Smooth muscle cell (in vitro differentiated cells): Measurements from ENCODE around the gene KMT5C. TPM values are rescaled to one million over a fixed set of nuclear protein-coding genes. Genes with fewer than 3 reads are reported as not detected.

Experiments
- DNase-seq: peaks from one replicate; lab custom pipeline; 2025; ENCODE audit not compliant: unreplicated experiment; lab: John Stamatoyannopoulos, UW
- H2AFZ ChIP-seq: fragments of 200-600 bp; sonication (generic); 2 replicates; pipeline ENCODE4 v1.6.0; 2016; ENCODE audit warnings: antibody characterized with exemption, low read depth, mild to moderate bottlenecking
- H3F3A ChIP-seq: fragments of 200-600 bp; sonication (generic); 2 replicates; pipeline ENCODE4 v1.6.0; 2017; ENCODE audit warnings: antibody characterized with exemption, low read depth
- H3K27ac ChIP-seq: fragments of 200-600 bp; sonication (generic); 2 replicates; pipeline ENCODE4 v1.5.1; 2016; ENCODE audit warnings: low read depth, mild to moderate bottlenecking
- H3K27me3 ChIP-seq: fragments of 200-600 bp; sonication (generic); 2 replicates; pipeline ENCODE4 v1.6.1; 2016; ENCODE audit warnings: low read depth, mild to moderate bottlenecking
- H3K36me3 ChIP-seq: fragments of 200-600 bp; sonication (generic); 2 replicates; pipeline ENCODE4 v1.5.1; 2016; ENCODE audit warnings: low read depth
- H3K4me1 ChIP-seq: fragments of 200-600 bp; sonication (generic); 2 replicates; pipeline ENCODE4 v1.5.1; 2016; ENCODE audit warnings: low read depth
- H3K4me2 ChIP-seq: fragments of 200-600 bp; sonication (generic); 2 replicates; pipeline ENCODE4 v1.6.0; 2016; ENCODE audit warnings: mild to moderate bottlenecking
- H3K4me3 ChIP-seq: fragments of 200-600 bp; sonication (generic); 2 replicates; pipeline ENCODE4 v1.5.1; 2016; ENCODE audit warnings: mild to moderate bottlenecking
- H3K79me2 ChIP-seq: fragments of 200-600 bp; sonication (generic); 2 replicates; pipeline ENCODE4 v1.6.0; 2016; ENCODE audit warnings: low read depth, mild to moderate bottlenecking
- H3K9ac ChIP-seq: fragments of 200-600 bp; sonication (generic); 2 replicates; pipeline ENCODE4 v1.6.0; 2016; ENCODE audit warnings: low read depth
- H3K9me3 ChIP-seq: fragments of 200-600 bp; sonication (generic); replicated peaks from 2 replicates; pipeline ENCODE4 v1.5.1; 2016; ENCODE audit warnings: low read depth
- H4K20me1 ChIP-seq: fragments of 200-600 bp; sonication (generic); 2 replicates; pipeline ENCODE4 v1.6.0; 2016; ENCODE audit warnings: low read depth
- WGBS: methylation state at CpG from one replicate; pipeline ENCODE4 v1.1.7; 2016; ENCODE audit warnings: low lambda C conversion rate; 5-methylcytosine and 5-hydroxymethylcytosine counted together
- polyA plus RNA-seq: library from polyadenylated mRNA; unstranded; fragments of >200 nt; fragmentation: Nextera tagmentation; extraction: Ambion mirVana; gene quantifications from 2 replicates; pipeline ENCODE4 v1.2.1, GENCODE V29; 2016
- total RNA-seq: library from RNA; depleted of rRNA; stranded (reverse); fragments of >200 nt; gene quantifications from 2 replicates; pipeline ENCODE4 v1.2.3, GENCODE V29; 2014
- TF ChIP-seq, protein P1 (sequence below): fragments of 200-600 bp; sonication (generic); IDR thresholded peaks from 2 replicates; pipeline ENCODE4 v1.5.1; 2017; ENCODE audit warnings: borderline replicate concordance, mild to moderate bottlenecking, antibody characterized with exemption; ENCODE audit not compliant: insufficient read depth, poor library complexity, severe bottlenecking

Gene KMT5C
- total and polyA plus RNA-seq, 2 experiments from 2014 or later, result 23.2 to 26.1 TPM

DNA sequence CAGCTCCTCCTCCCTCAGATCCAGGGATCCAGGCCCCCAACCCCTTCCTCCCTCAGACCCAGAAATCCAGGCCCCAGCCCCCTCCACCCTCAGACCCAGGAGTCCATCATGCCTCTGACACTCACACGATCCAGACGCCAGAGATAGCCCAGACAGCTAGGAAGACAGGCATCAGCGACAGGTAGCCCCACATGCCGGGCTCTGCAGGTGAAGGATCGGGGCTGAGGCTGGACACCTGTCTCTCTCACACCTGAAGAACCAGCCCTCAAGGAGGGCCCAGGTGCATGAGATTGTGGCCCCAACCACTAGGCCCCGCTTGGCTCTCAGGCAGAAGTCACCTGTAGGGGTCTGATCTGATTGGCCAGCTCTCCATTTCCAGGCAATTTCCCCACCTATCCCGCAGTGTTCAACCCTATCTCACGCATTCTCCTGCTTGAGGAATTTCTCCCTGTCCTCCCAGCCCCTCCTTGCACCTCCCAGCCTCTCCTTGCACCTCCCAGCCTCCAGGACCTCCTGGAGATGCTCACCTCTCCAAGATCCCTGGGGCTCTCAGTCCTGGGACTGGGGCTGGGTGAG is 18.7 kb upstream of the KMT5C start:
- Histone ChIP-seq H3K9me3 (no peaks in the 10 kb centered on the region), H2AFZ (no peak overlapping the region), H3K27me3 (no peaks in the 10 kb centered on the region), H3K27ac (no peak overlapping the region), H3F3A (no peaks in the 10 kb centered on the region), H3K9ac (no peak overlapping the region), H3K4me1 (no peaks in the 10 kb centered on the region), H3K36me3 (no peaks in the 10 kb centered on the region), H3K79me2 (no peaks in the 10 kb centered on the region), H3K4me3 (no peak overlapping the region), H3K4me2 (no peak overlapping the region), H4K20me1 (no peaks in the 10 kb centered on the region)
- TF ChIP-seq, protein P1, sequence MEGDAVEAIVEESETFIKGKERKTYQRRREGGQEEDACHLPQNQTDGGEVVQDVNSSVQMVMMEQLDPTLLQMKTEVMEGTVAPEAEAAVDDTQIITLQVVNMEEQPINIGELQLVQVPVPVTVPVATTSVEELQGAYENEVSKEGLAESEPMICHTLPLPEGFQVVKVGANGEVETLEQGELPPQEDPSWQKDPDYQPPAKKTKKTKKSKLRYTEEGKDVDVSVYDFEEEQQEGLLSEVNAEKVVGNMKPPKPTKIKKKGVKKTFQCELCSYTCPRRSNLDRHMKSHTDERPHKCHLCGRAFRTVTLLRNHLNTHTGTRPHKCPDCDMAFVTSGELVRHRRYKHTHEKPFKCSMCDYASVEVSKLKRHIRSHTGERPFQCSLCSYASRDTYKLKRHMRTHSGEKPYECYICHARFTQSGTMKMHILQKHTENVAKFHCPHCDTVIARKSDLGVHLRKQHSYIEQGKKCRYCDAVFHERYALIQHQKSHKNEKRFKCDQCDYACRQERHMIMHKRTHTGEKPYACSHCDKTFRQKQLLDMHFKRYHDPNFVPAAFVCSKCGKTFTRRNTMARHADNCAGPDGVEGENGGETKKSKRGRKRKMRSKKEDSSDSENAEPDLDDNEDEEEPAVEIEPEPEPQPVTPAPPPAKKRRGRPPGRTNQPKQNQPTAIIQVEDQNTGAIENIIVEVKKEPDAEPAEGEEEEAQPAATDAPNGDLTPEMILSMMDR, result no peak
- WGBS, result 89% methylated on average over 5 of the region's 8 CpGs
- DNase-seq, result no peak

DNA sequence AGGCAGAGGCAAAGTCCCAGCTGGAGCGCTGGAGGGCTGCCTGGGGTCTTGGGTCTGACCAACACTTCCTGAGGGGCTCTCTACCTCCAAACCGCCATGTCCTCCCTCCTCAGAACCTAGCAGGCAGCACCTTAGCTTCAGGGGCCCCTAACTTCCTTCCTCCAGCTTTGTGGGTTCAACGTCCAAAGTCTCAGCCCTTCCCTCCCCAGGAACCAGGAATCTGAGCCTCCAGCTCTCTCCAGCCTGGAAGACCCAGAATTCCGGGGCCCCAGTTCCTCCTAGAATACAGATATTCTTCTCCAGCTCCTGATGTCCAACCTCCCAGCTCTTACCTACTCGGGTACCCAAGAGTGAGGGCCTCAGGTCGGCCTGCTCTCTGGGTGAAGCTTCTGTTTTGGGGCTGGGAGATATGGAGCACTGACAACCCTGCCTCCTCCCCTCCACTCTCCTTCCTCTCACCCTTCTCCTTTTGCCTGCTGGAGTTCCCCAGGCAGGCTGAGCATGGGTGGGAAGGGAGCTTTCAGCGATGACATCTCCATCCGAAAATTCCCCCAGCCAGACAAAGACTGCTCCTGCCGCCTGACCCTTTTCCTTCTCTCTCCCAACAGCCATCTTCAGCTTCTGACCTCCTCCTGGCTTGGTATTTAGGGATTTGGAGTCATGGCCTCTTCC is 18.1 kb upstream of the KMT5C start:
- no peak for DNase-seq
- no peak overlapping the region for H3K4me2 ChIP-seq
- H3K9me3 ChIP-seq, result no peaks in the 10 kb centered on the region
- WGBS, result 86% methylated on average over 9 of the region's 9 CpGs
- no peak overlapping the region for H2AFZ ChIP-seq
- H3K4me1 ChIP-seq, result no peaks in the 10 kb centered on the region
- H3K27ac ChIP-seq, result no peak overlapping the region
- H3F3A ChIP-seq, result no peaks in the 10 kb centered on the region
- no peak overlapping the region for H3K4me3 ChIP-seq
- no peaks in the 10 kb centered on the region for H3K79me2 ChIP-seq
- no peaks in the 10 kb centered on the region for H3K36me3 ChIP-seq
- H3K27me3 ChIP-seq, result no peaks in the 10 kb centered on the region
- no peaks in the 10 kb centered on the region for H4K20me1 ChIP-seq
- TF ChIP-seq, protein P1, result no peak
- no peak overlapping the region for H3K9ac ChIP-seq

DNA sequence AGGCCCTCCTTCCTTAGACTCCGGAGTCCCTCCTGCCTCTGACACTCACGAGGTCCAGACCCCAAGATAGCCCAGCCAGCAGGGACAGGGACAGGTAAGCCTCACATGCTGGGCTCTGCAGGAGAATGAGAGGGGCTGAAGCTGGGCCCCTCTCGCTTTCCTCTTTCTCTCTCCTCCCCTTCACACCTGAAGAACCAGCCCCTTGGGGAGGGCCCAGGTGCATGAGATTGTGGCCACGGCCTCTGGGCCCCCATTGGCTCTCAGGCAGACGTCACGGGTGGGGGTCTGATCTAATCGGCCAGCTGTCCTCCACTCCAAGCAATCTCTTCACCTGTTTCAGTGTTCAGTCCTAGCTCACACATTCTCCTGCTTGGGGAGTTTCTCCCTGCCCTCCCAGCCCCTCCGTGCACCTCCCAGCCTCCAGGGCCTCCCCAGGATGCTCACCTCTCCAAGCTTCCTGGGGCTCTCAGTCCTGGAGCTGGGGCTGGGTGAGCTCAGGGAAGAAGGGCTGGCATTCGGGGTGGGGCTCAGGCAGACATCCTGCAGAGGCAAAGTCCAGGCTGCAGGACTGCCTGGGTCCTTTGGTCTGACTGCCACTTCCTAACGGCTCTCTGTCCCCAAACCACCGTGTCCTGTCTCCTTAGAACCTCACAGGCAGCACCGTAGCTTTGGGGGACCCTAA is 17.3 kb upstream of the KMT5C start:
- Histone ChIP-seq H3K79me2 (no peaks in the 10 kb centered on the region), H2AFZ (no peak overlapping the region), H3K9me3 (no peaks in the 10 kb centered on the region), H3K4me1 (no peaks in the 10 kb centered on the region), H3K27ac (no peak overlapping the region), H4K20me1 (no peaks in the 10 kb centered on the region), H3K4me3 (no peak overlapping the region), H3F3A (no peaks in the 10 kb centered on the region), H3K4me2 (no peak overlapping the region), H3K27me3 (no peaks in the 10 kb centered on the region), H3K9ac (no peak overlapping the region), H3K36me3 (no peaks in the 10 kb centered on the region)
- TF ChIP-seq, protein P1, result no peak
- WGBS, result 87% methylated on average over 10 of the region's 12 CpGs
- DNase-seq, result no peak
